ENCODE data around the gene CPXM2. TPM values are rescaled to one million over a fixed set of nuclear protein-coding genes. Genes with fewer than 3 reads are reported as not detected.

The CPXM2 gene
- polyA plus RNA-seq, 1 of the 3 experiments (the other 2 are of a cell fraction), result not detected

GRCh38 chr10:123888256-123888655 is 3.4 kb downstream of the CPXM2 start:
- H3K9me3 ChIP-seq, result no peaks in the 10 kb centered on the region

More at GRCh38 chr10:123888256-123888655, 3.4 kb downstream of the CPXM2 start:
- no peaks in the 10 kb centered on the region for H3K79me2 ChIP-seq (ENCODE audit: insufficient read depth)
- H3K36me3 ChIP-seq (replicated peaks in 1 of 2; ENCODE audit: control insufficient read depth in 1 of 2, insufficient read depth in 2 of 2, low read length in 1 of 2), result no peaks in the 10 kb centered on the region
- CTCF ChIA-PET, result no interaction called here
- no peak overlapping the region for H3K9ac ChIP-seq
- no peaks in the 10 kb centered on the region for H4K20me1 ChIP-seq (ENCODE audit: insufficient read depth)
- no peaks in the 10 kb centered on the region for H3K9me2 ChIP-seq
- H3K27me3 ChIP-seq (ENCODE audit: insufficient read depth), result no peaks in the 10 kb centered on the region
- no peaks in the 10 kb centered on the region for H3F3A ChIP-seq (replicated peaks; ENCODE audit: insufficient read depth)
- no peak overlapping the region for H2AFZ ChIP-seq (ENCODE audit: low read depth)
- DNase-seq, result no peak
- H3K27ac ChIP-seq (ENCODE audit: low read depth in 2 of 2, low read length in 1 of 2), result no peak overlapping the region
- TF ChIP-seq SMC3 (IDR thresholded peaks at IDR 0.05; ENCODE audit: low read depth, low read length), result no peak
- no peak for TF ChIP-seq GATA2 (CRISPR knock-in tag; IDR thresholded peaks at IDR 0.05)
- no peak for TF ChIP-seq MEF2A (IDR thresholded peaks at IDR 0.05; ENCODE audit: borderline replicate concordance, low read depth)
- TF ChIP-seq CHD2 (IDR thresholded peaks at IDR 0.05; ENCODE audit: low read length, partially characterized antibody), result no peak
- TF ChIP-seq JUND (IDR thresholded peaks at IDR 0.05), result no peak
- TF ChIP-seq RAD21 (IDR thresholded peaks at IDR 0.05; ENCODE audit: low read length), result no peak
- TF ChIP-seq MAX (IDR thresholded peaks at IDR 0.05; ENCODE audit: low read depth), result no peak
- TF ChIP-seq, protein P1, sequence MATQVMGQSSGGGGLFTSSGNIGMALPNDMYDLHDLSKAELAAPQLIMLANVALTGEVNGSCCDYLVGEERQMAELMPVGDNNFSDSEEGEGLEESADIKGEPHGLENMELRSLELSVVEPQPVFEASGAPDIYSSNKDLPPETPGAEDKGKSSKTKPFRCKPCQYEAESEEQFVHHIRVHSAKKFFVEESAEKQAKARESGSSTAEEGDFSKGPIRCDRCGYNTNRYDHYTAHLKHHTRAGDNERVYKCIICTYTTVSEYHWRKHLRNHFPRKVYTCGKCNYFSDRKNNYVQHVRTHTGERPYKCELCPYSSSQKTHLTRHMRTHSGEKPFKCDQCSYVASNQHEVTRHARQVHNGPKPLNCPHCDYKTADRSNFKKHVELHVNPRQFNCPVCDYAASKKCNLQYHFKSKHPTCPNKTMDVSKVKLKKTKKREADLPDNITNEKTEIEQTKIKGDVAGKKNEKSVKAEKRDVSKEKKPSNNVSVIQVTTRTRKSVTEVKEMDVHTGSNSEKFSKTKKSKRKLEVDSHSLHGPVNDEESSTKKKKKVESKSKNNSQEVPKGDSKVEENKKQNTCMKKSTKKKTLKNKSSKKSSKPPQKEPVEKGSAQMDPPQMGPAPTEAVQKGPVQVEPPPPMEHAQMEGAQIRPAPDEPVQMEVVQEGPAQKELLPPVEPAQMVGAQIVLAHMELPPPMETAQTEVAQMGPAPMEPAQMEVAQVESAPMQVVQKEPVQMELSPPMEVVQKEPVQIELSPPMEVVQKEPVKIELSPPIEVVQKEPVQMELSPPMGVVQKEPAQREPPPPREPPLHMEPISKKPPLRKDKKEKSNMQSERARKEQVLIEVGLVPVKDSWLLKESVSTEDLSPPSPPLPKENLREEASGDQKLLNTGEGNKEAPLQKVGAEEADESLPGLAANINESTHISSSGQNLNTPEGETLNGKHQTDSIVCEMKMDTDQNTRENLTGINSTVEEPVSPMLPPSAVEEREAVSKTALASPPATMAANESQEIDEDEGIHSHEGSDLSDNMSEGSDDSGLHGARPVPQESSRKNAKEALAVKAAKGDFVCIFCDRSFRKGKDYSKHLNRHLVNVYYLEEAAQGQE (IDR thresholded peaks at IDR 0.05; ENCODE audit: low read depth, low read length), result no peak
- TF ChIP-seq FOXJ3 (CRISPR knock-in tag; IDR thresholded peaks at IDR 0.05), result no peak
- no peak for TF ChIP-seq ELF1 (IDR thresholded peaks at IDR 0.05)
- TF ChIP-seq TEAD4 (IDR thresholded peaks at IDR 0.05; ENCODE audit: borderline replicate concordance, insufficient read depth), result no peak
- no peak for TF ChIP-seq NFIC (IDR thresholded peaks at IDR 0.05; ENCODE audit: borderline replicate concordance)
- TF ChIP-seq CTCF (IDR thresholded peaks at IDR 0.05), result no peak
- TF ChIP-seq, protein P2, sequence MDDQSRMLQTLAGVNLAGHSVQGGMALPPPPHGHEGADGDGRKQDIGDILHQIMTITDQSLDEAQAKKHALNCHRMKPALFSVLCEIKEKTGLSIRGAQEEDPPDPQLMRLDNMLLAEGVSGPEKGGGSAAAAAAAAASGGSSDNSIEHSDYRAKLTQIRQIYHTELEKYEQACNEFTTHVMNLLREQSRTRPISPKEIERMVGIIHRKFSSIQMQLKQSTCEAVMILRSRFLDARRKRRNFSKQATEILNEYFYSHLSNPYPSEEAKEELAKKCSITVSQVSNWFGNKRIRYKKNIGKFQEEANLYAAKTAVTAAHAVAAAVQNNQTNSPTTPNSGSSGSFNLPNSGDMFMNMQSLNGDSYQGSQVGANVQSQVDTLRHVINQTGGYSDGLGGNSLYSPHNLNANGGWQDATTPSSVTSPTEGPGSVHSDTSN (IDR thresholded peaks at IDR 0.05), result no peak
- POLR2A ChIA-PET, result no interaction called here
- no peaks in the 10 kb centered on the region; a peak in 1 of 4 replicates for H3K4me1 ChIP-seq (ENCODE audit: control insufficient read depth in 1 of 2, insufficient read depth in 2 of 2, low read depth in 1 of 2, low read length in 1 of 2)
- no peak overlapping the region for H3K4me2 ChIP-seq
- WGBS (ENCODE audit: low lambda C conversion rate), result 32% methylated on average over 3 of the region's 3 CpGs
- H3K4me3 ChIP-seq (ENCODE audit: low read depth in 2 of 2, low read length in 1 of 2), result no peak overlapping the region

Measured in SK-N-SH (cell line).